Effector memory CD4-positive, alpha-beta T cell (primary cell): ENCODE measurements around the gene GSG1L.

Experiments used
- DNase-seq, 3 donors: peaks; one replicate each; pipeline ENCODE4 v3.0.0-alpha.2; 2020
- H3K27ac ChIP-seq: 2 replicates; pipeline ENCODE4 v1.7.0; 2013; ENCODE audit warnings: mild to moderate bottlenecking, low read length, moderate library complexity; ENCODE audit not compliant: insufficient read depth, poor library complexity, severe bottlenecking
- H3K27me3 ChIP-seq: replicated peaks from 2 replicates; pipeline ENCODE4 v1.7.0; 2013; ENCODE audit warnings: mild to moderate bottlenecking, low read length; ENCODE audit not compliant: insufficient read depth, control insufficient read depth, poor library complexity, severe bottlenecking
- H3K36me3 ChIP-seq: 2 replicates; pipeline ENCODE4 v1.7.0; 2013; ENCODE audit warnings: mild to moderate bottlenecking, low read length, moderate library complexity; ENCODE audit not compliant: control insufficient read depth, insufficient read depth
- H3K4me1 ChIP-seq: 2 replicates; pipeline ENCODE4 v1.7.0; 2013; ENCODE audit warnings: low read length, mild to moderate bottlenecking; ENCODE audit not compliant: control insufficient read depth, insufficient read depth, poor library complexity, severe bottlenecking
- H3K4me3 ChIP-seq: 2 replicates; pipeline ENCODE4 v1.7.0; 2013; ENCODE audit warnings: low read length, low read depth, mild to moderate bottlenecking; ENCODE audit not compliant: insufficient read depth, poor library complexity, severe bottlenecking
- H3K9me3 ChIP-seq: 2 replicates; pipeline ENCODE4 v1.7.0; 2013; ENCODE audit warnings: mild to moderate bottlenecking, low read length, moderate library complexity; ENCODE audit not compliant: control insufficient read depth

GSG1L gene

GRCh38 chr16:27822996-27823395, 240.5 kb downstream of the GSG1L start:
- H3K27me3 ChIP-seq = no peaks in the 10 kb centered on the region
- no peak overlapping the region for H3K4me3 ChIP-seq
- no peaks in the 10 kb centered on the region for H3K4me1 ChIP-seq
- no peak overlapping the region for H3K27ac ChIP-seq
- H3K9me3 ChIP-seq = no peaks in the 10 kb centered on the region
- DNase-seq = no peak
- H3K36me3 ChIP-seq = no peaks in the 10 kb centered on the region

GRCh38 chr16:27822529-27822928, 241.0 kb downstream of the GSG1L start:
- no peaks in the 10 kb centered on the region for H3K27me3 ChIP-seq
- no peaks in the 10 kb centered on the region for H3K9me3 ChIP-seq
- no peaks in the 10 kb centered on the region for H3K36me3 ChIP-seq
- DNase-seq = no peak
- H3K27ac ChIP-seq = no peak overlapping the region
- no peak overlapping the region for H3K4me3 ChIP-seq
- no peaks in the 10 kb centered on the region for H3K4me1 ChIP-seq

- H3K4me3 ChIP-seq = no peak overlapping the region
- H3K27me3 ChIP-seq = no peaks in the 10 kb centered on the region
- H3K4me1 ChIP-seq = no peaks in the 10 kb centered on the region
- DNase-seq = no peak
- H3K27ac ChIP-seq = no peak overlapping the region
- no peaks in the 10 kb centered on the region for H3K9me3 ChIP-seq
- no peaks in the 10 kb centered on the region for H3K36me3 ChIP-seq
Observed at GRCh38 chr16:27820646-27821345, 242.7 kb downstream of the GSG1L start.

- H3K9me3 ChIP-seq = no peaks in the 10 kb centered on the region
- no peaks in the 10 kb centered on the region for H3K36me3 ChIP-seq
- no peak overlapping the region for H3K4me3 ChIP-seq
- H3K27ac ChIP-seq = no peak overlapping the region
- DNase-seq = no peak
- H3K27me3 ChIP-seq = no peaks in the 10 kb centered on the region
- H3K4me1 ChIP-seq = no peaks in the 10 kb centered on the region
Observed at GRCh38 chr16:27819881-27820610, 243.5 kb downstream of the GSG1L start.

GRCh38 chr16:27819356-27819755, 244.2 kb downstream of the GSG1L start:
- Histone ChIP-seq H3K27ac (no peak overlapping the region), H3K36me3 (no peaks in the 10 kb centered on the region), H3K9me3 (no peaks in the 10 kb centered on the region), H3K4me1 (no peaks in the 10 kb centered on the region), H3K27me3 (no peaks in the 10 kb centered on the region), H3K4me3 (no peak overlapping the region)
- no peak for DNase-seq

- Histone ChIP-seq H3K36me3 (no peaks in the 10 kb centered on the region), H3K27ac (no peak overlapping the region), H3K9me3 (no peaks in the 10 kb centered on the region), H3K4me1 (no peaks in the 10 kb centered on the region), H3K27me3 (no peaks in the 10 kb centered on the region), H3K4me3 (no peak overlapping the region)
- no peak for DNase-seq
Observed at GRCh38 chr16:27818246-27818645, 245.3 kb downstream of the GSG1L start.

- H3K27me3 ChIP-seq = no peaks in the 10 kb centered on the region
- no peaks in the 10 kb centered on the region for H3K36me3 ChIP-seq
- H3K27ac ChIP-seq = no peak overlapping the region
- no peaks in the 10 kb centered on the region for H3K9me3 ChIP-seq
- DNase-seq = no peak
- H3K4me1 ChIP-seq = no peaks in the 10 kb centered on the region
- H3K4me3 ChIP-seq = no peak overlapping the region
Observed at GRCh38 chr16:27817038-27817437, 246.5 kb downstream of the GSG1L start.

- no peaks in the 10 kb centered on the region for H3K27me3 ChIP-seq
- no peaks in the 10 kb centered on the region for H3K9me3 ChIP-seq
- DNase-seq = no peak
- no peaks in the 10 kb centered on the region for H3K36me3 ChIP-seq
- no peaks in the 10 kb centered on the region for H3K4me1 ChIP-seq
- H3K4me3 ChIP-seq = no peak overlapping the region
- H3K27ac ChIP-seq = no peak overlapping the region
Observed at GRCh38 chr16:27816561-27816960, 247.0 kb downstream of the GSG1L start.

- DNase-seq = no peak
- Histone ChIP-seq H3K4me3 (no peak overlapping the region), H3K36me3 (no peaks in the 10 kb centered on the region)
Observed at GRCh38 chr16:27813591-27813990, 249.9 kb downstream of the GSG1L start.

GRCh38 chr16:27811881-27812280, 251.6 kb downstream of the GSG1L start:
- no peak for DNase-seq
- Histone ChIP-seq H3K27me3 (no peaks in the 10 kb centered on the region), H3K4me3 (no peak overlapping the region), H3K4me1 (no peaks in the 10 kb centered on the region), H3K27ac (no peak overlapping the region), H3K9me3 (no peaks in the 10 kb centered on the region), H3K36me3 (no peaks in the 10 kb centered on the region)

More at GRCh38 chr16:27813591-27813990, 249.9 kb downstream of the GSG1L start:
- Histone ChIP-seq H3K9me3 (no peaks in the 10 kb centered on the region), H3K4me1 (no peaks in the 10 kb centered on the region), H3K27ac (no peak overlapping the region), H3K27me3 (no peaks in the 10 kb centered on the region)
